MG63 (cell line): ENCODE measurements around the gene UBE4B. TPM values are rescaled to one million over a fixed set of nuclear protein-coding genes. Genes with fewer than 3 reads are reported as not detected.
A peak's percentile ranks its signal among the peaks of the same experiment; 100 is the strongest.
"Not testable (repeated sequence)": the region's sequence is repeated elsewhere in the genome, so short reads cannot be mapped to it uniquely, and the experiment has no call there.

Experiments
- DNase-seq: peaks from one replicate; pipeline ENCODE4 v3.0.0-alpha.2; 2020
- H3K27me3 ChIP-seq: fragments of 250-450 bp; sonication (Bioruptor Pico); 2 replicates; pipeline ENCODE4 v1.5.1; 2020; ENCODE audit warnings: mild to moderate bottlenecking, moderate library complexity
- H3K36me3 ChIP-seq: fragments of 250-450 bp; sonication (Bioruptor Pico); 2 replicates; pipeline ENCODE4 v1.5.1; 2020; ENCODE audit warnings: mild to moderate bottlenecking, moderate library complexity
- H3K4me3 ChIP-seq: fragments of 250-450 bp; sonication (Bioruptor Pico); 2 replicates; pipeline ENCODE4 v1.5.1; 2020; ENCODE audit warnings: mild to moderate bottlenecking, moderate library complexity
- H3K9me3 ChIP-seq: fragments of 250-450 bp; sonication (Bioruptor Pico); 2 replicates; pipeline ENCODE4 v1.5.1; 2020; ENCODE audit warnings: mild to moderate bottlenecking, moderate library complexity
- total RNA-seq: library from RNA; depleted of rRNA; stranded (reverse); fragments of >200 nt; shearing (Covaris generic); gene quantifications from 2 replicates; pipeline ENCODE4 v1.2.3, GENCODE V29; 2014; ENCODE audit warnings: low replicate concordance

UBE4B gene
- total RNA-seq, 1 experiment from 2014 or later, result 13.5 TPM

DNA sequence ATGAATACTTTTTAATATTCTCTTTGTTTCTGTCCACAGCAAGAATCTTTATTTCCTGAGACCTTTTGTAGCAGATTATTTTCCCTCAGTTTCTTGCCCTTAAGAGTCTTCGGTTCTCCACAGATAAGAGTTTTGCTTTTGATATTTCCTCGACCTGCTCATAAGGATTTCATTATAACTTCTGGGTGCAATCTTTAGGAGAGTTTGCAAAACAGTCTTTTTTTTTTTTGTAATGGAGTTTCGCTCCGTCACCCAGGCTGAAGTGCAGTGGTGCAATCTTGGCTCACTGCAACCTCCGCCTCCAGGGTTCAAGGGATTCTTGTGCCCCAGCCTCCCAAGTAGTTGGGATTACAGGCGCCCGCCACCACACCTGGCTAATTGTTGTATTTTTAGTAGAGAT lies 10.1 kb upstream of the UBE4B start:
- Histone ChIP-seq H3K36me3 (no peaks in the 10 kb centered on the region), H3K9me3 (no peaks in the 10 kb centered on the region), H3K27me3 (no peaks in the 10 kb centered on the region), H3K4me3 (no peak overlapping the region)
- DNase-seq, result no peak

DNA sequence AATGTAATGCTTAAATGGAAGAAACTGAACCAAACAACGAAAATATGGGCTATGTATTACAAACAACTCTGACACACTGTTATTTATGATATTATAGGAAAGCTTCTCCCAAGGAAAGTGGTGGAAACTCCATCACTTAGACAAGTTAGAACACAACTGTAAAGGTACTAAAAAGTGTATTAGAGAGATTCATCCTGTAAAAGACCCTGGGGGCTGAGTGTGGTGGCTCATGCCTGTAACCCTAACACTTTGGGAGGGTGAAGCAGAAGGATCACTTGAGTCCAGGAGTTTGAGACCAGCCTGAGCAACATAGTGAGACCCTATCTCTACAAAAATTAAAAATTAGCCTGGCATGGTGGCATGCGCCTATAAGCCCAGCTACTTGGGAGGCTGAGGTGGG lies 7.4 kb upstream of the UBE4B start:
- Histone ChIP-seq H3K27me3 (no peaks in the 10 kb centered on the region), H3K36me3 (no peaks in the 10 kb centered on the region), H3K4me3 (no peak overlapping the region), H3K9me3 (no peaks in the 10 kb centered on the region)
- no peak for DNase-seq

GRCh38 chr1:10027027-10027426 lies 5.7 kb upstream of the UBE4B start:
- DNase-seq, result no peak
- no peaks in the 10 kb centered on the region for H3K27me3 ChIP-seq

GRCh38 chr1:10028956-10029500 lies 3.7 kb upstream of the UBE4B start:
- not testable (repeated sequence) for H3K4me3 ChIP-seq, H3K9me3 ChIP-seq, DNase-seq, H3K36me3 ChIP-seq, H3K27me3 ChIP-seq

More at GRCh38 chr1:10027027-10027426, 5.7 kb upstream of the UBE4B start:
- no peaks in the 10 kb centered on the region for H3K9me3 ChIP-seq
- no peak overlapping the region for H3K4me3 ChIP-seq
- no peaks in the 10 kb centered on the region for H3K36me3 ChIP-seq

DNA sequence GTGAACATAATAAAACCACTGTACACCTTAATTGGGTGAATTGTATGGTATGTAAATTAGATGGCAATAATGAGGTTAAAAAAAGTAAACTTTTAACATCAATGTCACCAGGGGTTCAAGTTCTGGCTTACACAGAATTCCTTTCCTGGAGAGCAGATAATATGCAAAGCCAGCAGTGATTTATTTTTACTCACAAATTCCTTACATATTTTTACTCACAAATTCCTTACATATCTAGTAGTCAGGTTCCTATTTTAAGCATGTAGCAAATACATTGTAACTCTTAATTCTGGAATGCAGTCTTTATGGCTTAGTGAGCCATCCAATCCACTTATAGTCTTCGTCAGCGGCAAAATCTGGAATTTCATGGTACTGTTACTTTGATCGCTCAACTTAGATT lies 1.3 kb upstream of the UBE4B start:
- peak; percentile 13 for DNase-seq
- H3K27me3 ChIP-seq, result no peaks in the 10 kb centered on the region

DNA sequence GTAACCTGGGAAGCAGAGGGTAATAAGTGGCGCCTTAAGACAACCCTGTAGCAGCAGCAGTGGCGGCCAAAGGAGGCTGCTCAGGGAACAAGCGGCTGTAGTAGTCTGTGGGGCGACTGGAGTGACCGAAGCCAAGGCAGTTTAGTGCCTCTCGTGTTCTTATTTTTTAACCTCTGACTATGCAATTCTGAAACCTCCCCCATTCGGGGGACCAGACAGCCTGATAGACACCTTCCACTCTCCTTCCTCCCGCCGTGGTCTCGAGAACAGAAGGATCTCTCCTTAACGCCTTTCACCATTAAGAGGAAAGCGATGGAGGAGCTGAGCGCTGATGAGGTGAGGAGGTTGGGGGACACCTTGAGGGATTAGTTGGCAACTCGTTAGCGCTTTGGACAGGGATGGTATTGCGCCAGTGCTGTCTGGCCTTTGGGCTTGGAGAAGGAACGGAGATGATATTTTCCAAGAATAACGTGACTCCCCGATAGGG lies 644 bp downstream of the UBE4B start:
- Histone ChIP-seq H3K36me3 (peaks cover 21% of the 10 kb centered on the region), H3K4me3 (peak overlapping the region; percentile 97), H3K27me3 (no peaks in the 10 kb centered on the region), H3K9me3 (no peaks in the 10 kb centered on the region)
- peak; percentile 9 for DNase-seq

More for the DNA sequence above, 1.3 kb upstream of the UBE4B start:
- Histone ChIP-seq H3K9me3 (no peaks in the 10 kb centered on the region), H3K4me3 (no peak overlapping the region), H3K36me3 (peaks cover 5% of the 10 kb centered on the region)

DNA sequence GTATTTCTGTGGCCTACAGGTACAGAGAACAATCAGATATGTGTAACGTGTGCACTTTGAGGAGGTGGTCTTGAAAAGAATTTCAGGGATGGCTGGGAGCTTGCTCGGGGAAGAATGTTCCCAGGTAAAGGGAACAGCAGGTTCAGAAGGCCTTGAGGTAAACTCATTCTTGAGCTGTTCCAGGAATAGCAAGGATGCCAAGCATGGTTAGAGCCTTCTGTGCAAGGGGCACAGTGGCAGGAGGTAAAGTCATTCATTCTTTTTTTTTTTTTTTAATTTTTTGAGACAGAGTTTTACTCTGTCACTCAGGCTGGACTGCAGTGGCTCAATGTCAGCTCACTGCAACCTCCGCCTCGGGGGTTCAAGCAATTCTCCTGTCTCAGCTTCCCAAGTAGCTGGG lies 10.0 kb downstream of the UBE4B start:
- Histone ChIP-seq H3K36me3 (peaks cover 20% of the 10 kb centered on the region), H3K9me3 (no peaks in the 10 kb centered on the region), H3K4me3 (no peak overlapping the region), H3K27me3 (no peaks in the 10 kb centered on the region)
- no peak for DNase-seq

DNA sequence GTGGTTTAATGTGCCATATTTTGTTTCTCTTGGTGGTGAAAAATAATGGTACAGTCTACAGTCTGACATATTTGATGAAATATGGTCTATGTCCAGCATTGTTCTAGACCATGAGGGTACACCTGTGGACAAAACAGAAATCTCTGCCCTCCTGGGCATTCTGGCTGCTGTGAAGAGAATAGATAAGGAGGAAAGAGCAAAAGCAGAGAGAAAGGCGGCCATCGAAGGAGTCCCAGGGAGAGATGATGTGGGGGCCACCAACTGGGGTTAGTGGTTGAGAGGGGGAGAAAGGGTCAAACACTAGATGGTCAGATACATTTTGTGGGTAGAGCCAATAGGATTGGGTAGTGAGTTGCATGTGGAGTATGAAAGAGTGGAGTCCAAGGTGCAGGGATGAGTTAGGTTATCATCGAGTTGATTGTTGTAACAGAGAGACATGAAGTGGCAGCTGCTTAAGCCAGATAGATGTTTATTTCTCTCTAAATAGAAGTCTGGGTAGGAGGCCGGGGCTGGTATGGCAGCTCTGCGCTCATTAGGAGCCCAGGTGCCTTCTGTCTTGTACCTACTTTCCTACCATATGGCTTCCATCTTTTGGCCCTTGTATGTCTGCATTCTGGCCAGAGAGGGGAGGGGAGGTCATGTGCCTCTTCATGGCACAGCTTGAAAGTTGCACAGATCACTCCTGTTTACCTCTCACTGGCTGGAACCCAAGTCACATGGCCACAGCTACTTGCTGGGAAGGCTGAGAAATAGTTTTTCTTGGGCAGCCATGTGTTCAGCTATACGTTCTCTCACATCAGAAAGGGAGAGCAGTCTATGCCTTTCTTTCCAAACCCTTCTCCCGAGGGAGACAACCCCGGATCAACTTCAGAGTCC lies 13.0 kb downstream of the UBE4B start:
- no peak overlapping the region for H3K4me3 ChIP-seq
- H3K9me3 ChIP-seq, result no peaks in the 10 kb centered on the region
- peaks cover 18% of the 10 kb centered on the region for H3K36me3 ChIP-seq
- no peaks in the 10 kb centered on the region for H3K27me3 ChIP-seq
- DNase-seq, result peak; percentile 66

DNA sequence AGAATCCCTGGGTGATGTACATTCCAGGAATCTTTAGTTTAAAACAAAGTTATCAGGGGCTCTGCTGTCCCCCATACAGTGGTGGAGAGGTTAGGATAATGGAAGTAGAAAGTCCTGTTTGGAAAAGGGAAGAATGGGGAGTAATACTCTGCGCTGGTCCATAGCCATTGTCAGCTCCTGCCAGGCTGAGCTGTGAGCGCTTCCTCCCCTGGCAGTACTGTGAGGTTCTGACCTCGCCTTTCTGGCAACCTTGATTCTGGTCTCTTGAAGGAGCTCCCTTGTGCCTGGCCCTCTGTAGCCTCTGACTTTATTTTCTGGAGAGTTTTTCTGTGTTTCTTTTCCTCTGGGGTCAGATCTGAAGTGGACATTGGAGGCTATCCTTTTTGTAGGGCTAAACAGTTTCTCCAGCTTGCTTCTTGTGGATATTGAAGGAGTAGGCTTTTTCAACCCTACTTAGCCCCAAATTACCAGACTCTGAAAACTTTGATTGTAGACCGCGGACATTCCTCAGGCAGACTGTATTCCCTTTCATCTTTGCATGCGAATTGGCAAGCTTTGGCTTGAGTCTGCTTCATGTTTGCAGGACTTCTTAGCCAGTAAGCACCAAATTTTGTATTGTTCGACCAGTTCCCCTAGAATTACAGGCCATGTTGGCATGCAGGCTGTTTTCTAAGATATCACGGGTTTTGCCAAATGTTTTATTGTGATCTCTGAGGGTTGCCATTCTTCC lies 13.8 kb downstream of the UBE4B start:
- Histone ChIP-seq H3K27me3 (no peaks in the 10 kb centered on the region), H3K4me3 (no peak overlapping the region), H3K9me3 (no peaks in the 10 kb centered on the region), H3K36me3 (peaks cover 13% of the 10 kb centered on the region)
- DNase-seq, result peak; percentile 71

DNA sequence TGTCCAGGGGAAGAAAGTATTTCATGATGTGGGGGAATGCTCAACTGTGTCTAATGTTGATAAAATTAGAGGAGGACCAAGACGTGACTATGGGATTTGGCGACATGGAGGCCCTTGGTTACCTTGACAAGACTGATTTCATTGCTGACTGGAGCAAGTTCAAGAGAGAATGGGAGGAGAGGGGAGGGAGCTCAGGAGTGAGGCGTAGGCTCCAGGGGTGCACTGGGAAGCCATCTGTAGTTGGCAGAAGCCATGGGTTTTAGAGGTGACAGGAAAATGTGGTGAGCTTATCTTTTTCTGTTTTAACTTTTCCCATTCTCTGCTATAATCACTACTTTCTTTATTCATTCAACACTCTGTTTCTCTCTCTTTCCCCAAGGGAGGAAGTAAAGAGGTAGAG lies 15.8 kb downstream of the UBE4B start:
- DNase-seq, result no peak
- Histone ChIP-seq H3K4me3 (no peak overlapping the region), H3K9me3 (no peaks in the 10 kb centered on the region), H3K36me3 (peaks cover 9% of the 10 kb centered on the region), H3K27me3 (no peaks in the 10 kb centered on the region)

DNA sequence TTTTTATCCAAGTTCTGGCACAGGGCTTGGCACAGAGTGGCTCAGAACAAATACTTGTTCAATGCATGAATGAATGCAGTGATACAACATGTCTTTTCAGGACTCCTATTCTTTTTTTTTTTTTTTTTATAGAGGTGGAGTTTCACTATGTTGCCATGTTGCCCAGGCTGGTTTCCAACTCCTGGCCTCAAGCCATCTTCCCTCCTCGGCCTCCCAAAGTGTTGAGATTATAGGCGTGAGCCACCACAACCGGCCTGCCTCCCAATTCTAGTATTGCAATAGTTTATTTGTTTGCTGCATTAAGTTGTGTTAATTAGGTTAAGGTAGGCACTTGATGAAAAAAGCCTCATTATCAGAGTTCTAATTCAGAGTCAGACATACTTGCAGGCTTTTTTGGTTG lies 17.9 kb downstream of the UBE4B start:
- peaks cover 6% of the 10 kb centered on the region for H3K36me3 ChIP-seq
- no peaks in the 10 kb centered on the region for H3K27me3 ChIP-seq
- peak; percentile 10 for DNase-seq

DNA sequence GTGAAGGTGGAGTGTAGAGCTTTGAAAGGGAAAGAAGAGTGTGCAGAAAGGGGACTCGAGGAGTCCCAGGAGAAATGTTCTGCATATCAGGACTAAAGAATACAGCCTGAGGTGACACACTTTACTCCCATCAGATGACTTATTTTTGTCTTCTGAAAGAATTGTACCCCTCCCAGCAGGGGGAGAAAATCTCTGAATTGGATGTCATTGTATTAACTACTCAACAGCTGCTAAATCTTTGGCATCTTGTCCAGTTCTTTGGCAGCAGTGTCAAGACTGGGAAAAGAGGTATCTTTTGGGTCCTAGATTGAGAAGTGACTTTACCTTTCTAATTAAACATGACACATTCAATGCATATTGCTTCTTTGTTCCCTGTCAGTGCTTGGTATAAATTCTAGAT lies 18.9 kb downstream of the UBE4B start:
- Histone ChIP-seq H3K27me3 (no peaks in the 10 kb centered on the region), H3K4me3 (no peak overlapping the region), H3K9me3 (no peaks in the 10 kb centered on the region), H3K36me3 (peaks cover 10% of the 10 kb centered on the region)
- DNase-seq, result no peak

More for the DNA sequence above, 17.9 kb downstream of the UBE4B start:
- no peaks in the 10 kb centered on the region for H3K9me3 ChIP-seq
- H3K4me3 ChIP-seq, result no peak overlapping the region

GRCh38 chr1:10052347-10052746 lies 19.6 kb downstream of the UBE4B start:
- Histone ChIP-seq H3K27me3 (no peaks in the 10 kb centered on the region), H3K9me3 (no peaks in the 10 kb centered on the region), H3K4me3 (no peak overlapping the region), H3K36me3 (peaks cover 10% of the 10 kb centered on the region)
- no peak for DNase-seq

- no peaks in the 10 kb centered on the region for H3K27me3 ChIP-seq
- no peak for DNase-seq
- H3K4me3 ChIP-seq, result no peak overlapping the region
- no peaks in the 10 kb centered on the region for H3K9me3 ChIP-seq
- peaks cover 18% of the 10 kb centered on the region for H3K36me3 ChIP-seq
Observed at GRCh38 chr1:10054465-10054864, 21.7 kb downstream of the UBE4B start.

GRCh38 chr1:10056599-10056987 lies 23.8 kb downstream of the UBE4B start:
- no peak for DNase-seq

GRCh38 chr1:10057343-10057742 lies 24.6 kb downstream of the UBE4B start:
- Histone ChIP-seq H3K27me3 (no peaks in the 10 kb centered on the region), H3K9me3 (no peaks in the 10 kb centered on the region), H3K36me3 (peaks cover 15% of the 10 kb centered on the region), H3K4me3 (no peak overlapping the region)
- DNase-seq, result peak; percentile 72

More at GRCh38 chr1:10056599-10056987, 23.8 kb downstream of the UBE4B start:
- peaks cover 13% of the 10 kb centered on the region for H3K36me3 ChIP-seq
- H3K4me3 ChIP-seq, result no peak overlapping the region
- H3K27me3 ChIP-seq, result no peaks in the 10 kb centered on the region
- H3K9me3 ChIP-seq, result no peaks in the 10 kb centered on the region

- Histone ChIP-seq H3K36me3 (peaks cover 16% of the 10 kb centered on the region), H3K27me3 (no peaks in the 10 kb centered on the region), H3K4me3 (no peak overlapping the region), H3K9me3 (no peaks in the 10 kb centered on the region)
- DNase-seq, result no peak
Observed at GRCh38 chr1:10057796-10058195, 25.0 kb downstream of the UBE4B start.
